ENCODE data around the gene RALGPS1.

The RALGPS1 gene, protein sequence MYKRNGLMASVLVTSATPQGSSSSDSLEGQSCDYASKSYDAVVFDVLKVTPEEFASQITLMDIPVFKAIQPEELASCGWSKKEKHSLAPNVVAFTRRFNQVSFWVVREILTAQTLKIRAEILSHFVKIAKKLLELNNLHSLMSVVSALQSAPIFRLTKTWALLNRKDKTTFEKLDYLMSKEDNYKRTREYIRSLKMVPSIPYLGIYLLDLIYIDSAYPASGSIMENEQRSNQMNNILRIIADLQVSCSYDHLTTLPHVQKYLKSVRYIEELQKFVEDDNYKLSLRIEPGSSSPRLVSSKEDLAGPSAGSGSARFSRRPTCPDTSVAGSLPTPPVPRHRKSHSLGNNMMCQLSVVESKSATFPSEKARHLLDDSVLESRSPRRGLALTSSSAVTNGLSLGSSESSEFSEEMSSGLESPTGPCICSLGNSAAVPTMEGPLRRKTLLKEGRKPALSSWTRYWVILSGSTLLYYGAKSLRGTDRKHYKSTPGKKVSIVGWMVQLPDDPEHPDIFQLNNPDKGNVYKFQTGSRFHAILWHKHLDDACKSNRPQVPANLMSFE

DNA sequence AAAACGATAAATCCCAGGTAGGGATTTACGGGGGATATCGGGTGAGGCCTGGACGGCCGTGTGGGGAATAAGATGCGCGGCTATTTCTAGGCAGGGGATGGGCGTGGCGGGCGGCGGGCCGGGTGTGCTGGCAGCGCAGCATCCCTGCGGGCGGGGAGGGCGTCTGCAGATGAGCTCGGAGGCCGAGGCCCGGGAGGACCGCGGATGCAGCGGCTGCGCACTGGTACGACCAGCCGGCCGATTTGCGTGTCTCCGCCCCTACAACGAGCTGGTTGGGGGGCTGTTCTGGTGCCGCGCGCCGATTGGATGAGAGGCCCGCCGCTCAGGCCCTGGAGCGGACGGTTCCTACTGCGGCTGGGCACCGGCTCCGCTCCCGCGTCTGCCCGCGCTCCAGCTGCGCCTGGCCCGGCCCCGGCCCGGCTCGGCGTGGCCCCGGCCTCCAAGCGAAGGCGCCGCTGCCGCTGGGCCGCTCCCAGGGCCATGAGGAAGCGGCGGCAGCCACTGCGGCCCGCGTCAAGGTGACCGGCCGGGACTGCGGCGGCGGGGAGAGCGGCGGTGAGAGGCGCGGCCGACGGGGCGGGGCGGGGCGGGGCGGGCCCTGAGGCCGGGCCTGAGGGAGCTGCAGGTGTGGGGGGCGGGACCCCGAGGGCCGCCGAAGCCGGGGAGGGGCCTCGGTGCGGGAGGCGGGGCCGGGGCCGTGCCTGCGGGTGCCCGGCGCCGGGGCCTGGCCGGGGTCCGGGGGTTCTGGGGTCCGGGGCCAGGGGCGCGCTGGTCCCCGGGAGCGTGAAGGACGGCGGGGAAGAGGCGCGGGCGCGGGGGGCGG lies at the start of gene RALGPS1:
TSS of gene RALGPS1 (plus strand) at position 325 of the 823 bp plus-strand sequence. CDS start 47,508 bp downstream, outside the sequence.
- peaks cover 2% of the 10 kb centered on the region for H3K4me1 ChIP-seq (ENCODE audit: control insufficient read depth, insufficient read depth, low read length)
- no peak within 1 kb of the TSS for H3K9ac ChIP-seq (ENCODE audit: low read length)
- H3K27ac ChIP-seq (ENCODE audit: low read depth, low read length): peak within 1 kb of the TSS; percentile 70
- H3K36me3 ChIP-seq (ENCODE audit: control insufficient read depth, insufficient read depth, low read length): no peaks in the 10 kb centered on the region
- H3K27me3 ChIP-seq (ENCODE audit: control insufficient read depth, insufficient read depth, low read length): no peaks in the 10 kb centered on the region
- H3K4me3 ChIP-seq (ENCODE audit: low read length): peak within 1 kb of the TSS; percentile 66

DNA sequence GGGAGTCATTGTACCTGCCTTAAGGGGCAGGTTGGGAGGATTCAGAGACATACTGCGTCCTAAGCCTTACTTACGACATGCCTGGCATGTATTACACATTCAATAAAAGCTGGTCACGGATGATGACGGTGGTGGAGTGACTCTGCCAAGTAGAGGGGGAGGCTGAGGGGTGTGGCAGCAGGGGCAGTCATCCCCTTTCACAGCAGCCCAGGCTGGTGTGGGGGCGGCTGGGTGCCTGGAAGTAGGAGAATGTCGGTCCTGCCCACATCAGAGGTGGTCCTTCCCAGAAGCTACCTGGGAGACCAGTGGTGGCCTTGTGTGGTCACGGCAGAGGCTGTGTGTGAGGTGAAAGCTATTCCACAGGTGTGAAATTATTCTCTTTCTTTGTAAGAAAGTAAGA lies 45.2 kb upstream of the RALGPS1 start:
- Histone ChIP-seq H3K36me3 (ENCODE audit: control insufficient read depth, insufficient read depth, low read length) (peaks cover 3% of the 10 kb centered on the region), H3K27ac (ENCODE audit: low read depth, low read length) (no peak overlapping the region), H3K4me3 (ENCODE audit: low read length) (no peak overlapping the region), H3K4me1 (ENCODE audit: control insufficient read depth, insufficient read depth, low read length) (no peaks in the 10 kb centered on the region), H3K27me3 (ENCODE audit: control insufficient read depth, insufficient read depth, low read length) (no peaks in the 10 kb centered on the region), H3K9ac (ENCODE audit: low read length) (no peak overlapping the region)

DNA sequence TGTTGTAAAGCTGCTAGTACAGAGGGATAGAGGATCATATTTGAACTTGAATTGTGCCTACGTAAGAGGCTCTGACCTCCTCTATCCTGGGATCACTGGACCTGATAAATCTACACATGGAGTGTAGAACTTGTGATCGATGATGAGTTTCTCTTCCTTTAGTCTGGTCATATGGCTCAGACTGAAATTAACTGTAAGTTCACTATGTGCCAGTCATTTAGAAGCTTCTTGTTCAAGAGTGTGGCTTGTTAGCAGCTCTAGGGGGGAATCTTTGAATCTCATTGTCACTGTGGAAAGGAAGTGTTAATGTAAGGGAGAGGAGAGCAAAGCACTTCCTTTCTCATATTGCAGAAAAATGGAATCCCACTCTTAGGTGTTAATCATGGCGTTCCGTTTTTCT lies 42.1 kb upstream of the RALGPS1 start:
- H3K36me3 ChIP-seq (ENCODE audit: control insufficient read depth, insufficient read depth, low read length): peaks cover 3% of the 10 kb centered on the region
- H3K27me3 ChIP-seq (ENCODE audit: control insufficient read depth, insufficient read depth, low read length): no peaks in the 10 kb centered on the region
- no peak overlapping the region for H3K4me3 ChIP-seq (ENCODE audit: low read length)
- no peaks in the 10 kb centered on the region for H3K4me1 ChIP-seq (ENCODE audit: control insufficient read depth, insufficient read depth, low read length)
- H3K9ac ChIP-seq (ENCODE audit: low read length): no peak overlapping the region
- H3K27ac ChIP-seq (ENCODE audit: low read depth, low read length): no peak overlapping the region

DNA sequence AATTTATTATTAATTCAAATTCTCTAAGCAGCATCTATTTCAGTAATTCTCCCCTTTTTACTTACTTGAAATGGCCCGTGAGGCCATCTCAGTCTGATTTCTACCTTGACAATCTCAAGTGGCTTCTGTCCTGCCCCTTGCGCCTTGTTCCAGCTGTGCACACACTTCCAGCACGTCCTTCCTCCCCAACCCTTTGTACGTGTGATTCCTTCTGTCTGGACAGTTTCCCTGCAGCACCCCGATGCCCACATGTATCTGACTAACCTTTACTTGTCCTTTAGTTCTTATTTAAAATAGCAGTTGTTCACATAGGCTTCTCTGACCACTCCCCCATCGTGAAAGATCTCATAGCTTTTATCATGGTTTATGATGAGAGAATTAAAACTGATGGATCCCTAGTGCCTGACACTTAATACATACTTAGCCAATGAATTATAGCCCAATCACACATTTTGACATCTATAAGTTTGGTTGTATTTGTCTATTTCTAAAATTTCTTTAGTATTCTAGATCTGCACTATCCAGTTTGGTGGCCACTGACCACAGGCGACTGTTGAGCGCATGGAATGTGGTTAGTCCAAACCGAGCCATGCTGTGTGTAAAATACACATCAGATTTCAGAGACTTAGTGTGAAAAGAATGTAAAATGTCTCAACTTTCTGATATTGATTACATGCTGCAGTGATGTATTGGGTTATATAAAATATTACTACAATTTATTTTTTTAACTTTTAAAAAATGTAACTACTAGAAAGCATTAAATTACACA lies 39.9 kb upstream of the RALGPS1 start:
- no peaks in the 10 kb centered on the region for H3K4me1 ChIP-seq (ENCODE audit: control insufficient read depth, insufficient read depth, low read length)
- no peak overlapping the region for H3K4me3 ChIP-seq (ENCODE audit: low read length)
- no peak overlapping the region for H3K27ac ChIP-seq (ENCODE audit: low read depth, low read length)
- no peak overlapping the region for H3K9ac ChIP-seq (ENCODE audit: low read length)
- no peaks in the 10 kb centered on the region for H3K27me3 ChIP-seq (ENCODE audit: control insufficient read depth, insufficient read depth, low read length)
- H3K36me3 ChIP-seq (ENCODE audit: control insufficient read depth, insufficient read depth, low read length): no peaks in the 10 kb centered on the region

DNA sequence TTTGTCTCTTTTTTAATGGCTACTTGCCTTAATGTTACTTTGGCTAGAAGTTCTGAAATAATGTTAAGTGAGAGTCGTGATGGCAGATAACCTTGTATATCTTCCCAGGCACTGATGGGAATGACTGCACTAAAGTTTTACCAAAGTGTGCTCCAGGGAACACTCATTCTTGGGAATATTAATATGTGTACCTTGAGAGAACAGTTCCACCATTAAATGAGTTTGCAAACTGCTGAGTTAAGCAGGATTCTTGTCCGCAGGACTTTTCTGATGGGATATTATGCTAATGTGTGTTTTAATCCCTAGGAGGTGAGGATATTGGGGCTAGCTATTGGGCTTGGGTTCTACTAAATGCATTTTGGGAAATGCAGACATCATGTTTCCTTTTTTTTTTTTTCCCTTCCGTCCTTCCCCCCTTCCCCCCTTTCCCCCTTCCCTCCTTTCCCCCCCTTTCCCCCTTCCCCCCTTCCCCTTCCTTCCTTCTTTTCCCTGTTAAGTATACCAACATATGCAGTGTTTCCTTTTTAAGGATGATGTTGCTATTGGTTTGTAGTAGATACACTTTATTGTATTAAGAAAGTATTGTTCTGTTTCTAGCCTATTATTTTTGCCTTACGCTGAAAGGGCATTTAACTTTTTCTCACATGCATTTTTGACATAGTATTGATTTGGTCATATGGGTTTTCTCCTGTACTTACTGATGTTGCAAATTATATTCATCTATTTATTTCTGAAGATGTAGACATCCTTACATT lies 38.6 kb upstream of the RALGPS1 start:
- Histone ChIP-seq H3K36me3 (ENCODE audit: control insufficient read depth, insufficient read depth, low read length) (peaks cover 10% of the 10 kb centered on the region), H3K27me3 (ENCODE audit: control insufficient read depth, insufficient read depth, low read length) (no peaks in the 10 kb centered on the region), H3K27ac (ENCODE audit: low read depth, low read length) (no peak overlapping the region), H3K4me1 (ENCODE audit: control insufficient read depth, insufficient read depth, low read length) (no peaks in the 10 kb centered on the region), H3K9ac (ENCODE audit: low read length) (no peak overlapping the region), H3K4me3 (ENCODE audit: low read length) (no peak overlapping the region)

DNA sequence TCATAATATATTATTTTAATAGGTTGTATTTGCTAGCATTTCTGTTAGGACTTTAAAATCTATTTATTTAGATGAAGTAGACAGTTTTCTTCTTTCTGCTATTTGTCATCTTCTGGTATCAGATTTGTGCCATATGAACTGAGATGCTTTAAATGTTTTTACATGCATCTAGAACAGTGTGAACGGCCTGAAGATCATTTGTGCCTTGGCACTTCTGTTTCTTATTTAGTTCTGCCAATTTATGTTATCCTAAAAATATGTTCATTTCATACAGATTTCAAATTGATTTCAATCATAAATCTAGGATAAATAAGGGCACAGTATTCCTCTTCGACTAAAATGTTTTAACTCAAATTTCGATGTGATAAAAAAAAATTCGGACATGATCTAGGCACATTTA lies 38.1 kb upstream of the RALGPS1 start:
- Histone ChIP-seq H3K9ac (ENCODE audit: low read length) (no peak overlapping the region), H3K4me1 (ENCODE audit: control insufficient read depth, insufficient read depth, low read length) (no peaks in the 10 kb centered on the region), H3K27me3 (ENCODE audit: control insufficient read depth, insufficient read depth, low read length) (no peaks in the 10 kb centered on the region), H3K27ac (ENCODE audit: low read depth, low read length) (no peak overlapping the region), H3K4me3 (ENCODE audit: low read length) (no peak overlapping the region), H3K36me3 (ENCODE audit: control insufficient read depth, insufficient read depth, low read length) (peaks cover 12% of the 10 kb centered on the region)

DNA sequence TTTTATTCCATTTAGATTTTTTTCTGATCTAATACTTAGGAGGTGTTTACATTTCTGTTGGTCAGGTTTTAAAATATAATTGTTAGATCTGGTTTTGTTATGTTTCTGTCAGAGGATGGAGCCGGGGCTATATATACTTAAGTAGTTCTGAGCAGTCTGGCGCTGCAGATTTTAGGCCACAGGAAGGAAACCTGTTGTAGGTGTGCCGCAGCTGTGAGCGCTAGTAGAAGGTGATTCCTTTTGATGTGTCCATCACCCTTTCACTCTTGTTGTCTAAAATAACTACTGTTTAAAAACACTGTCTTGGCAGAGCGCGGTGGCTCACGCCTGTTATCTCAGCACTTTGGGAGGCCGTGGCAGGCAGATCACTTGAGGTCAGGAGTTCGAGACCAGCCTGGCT lies 37.2 kb upstream of the RALGPS1 start:
- no peak overlapping the region for H3K9ac ChIP-seq (ENCODE audit: low read length)
- no peak overlapping the region for H3K4me3 ChIP-seq (ENCODE audit: low read length)
- no peaks in the 10 kb centered on the region for H3K27me3 ChIP-seq (ENCODE audit: control insufficient read depth, insufficient read depth, low read length)
- no peak overlapping the region for H3K27ac ChIP-seq (ENCODE audit: low read depth, low read length)
- no peaks in the 10 kb centered on the region for H3K4me1 ChIP-seq (ENCODE audit: control insufficient read depth, insufficient read depth, low read length)
- peaks cover 12% of the 10 kb centered on the region for H3K36me3 ChIP-seq (ENCODE audit: control insufficient read depth, insufficient read depth, low read length)

DNA sequence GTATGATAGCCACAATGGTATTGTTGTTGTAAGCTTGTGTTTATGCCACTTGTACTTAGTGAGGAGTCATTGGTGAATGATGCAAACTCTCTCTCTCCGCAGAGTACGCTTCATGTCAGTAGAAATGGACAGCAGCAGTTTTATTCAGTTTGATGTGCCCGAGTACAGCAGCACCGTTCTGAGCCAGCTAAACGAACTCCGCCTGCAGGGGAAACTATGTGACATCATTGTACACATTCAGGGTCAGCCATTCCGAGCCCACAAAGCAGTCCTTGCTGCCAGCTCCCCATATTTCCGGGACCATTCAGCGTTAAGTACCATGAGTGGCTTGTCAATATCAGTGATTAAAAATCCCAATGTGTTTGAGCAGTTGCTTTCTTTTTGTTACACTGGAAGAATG lies 35.3 kb upstream of the RALGPS1 start:
- no peaks in the 10 kb centered on the region for H3K4me1 ChIP-seq (ENCODE audit: control insufficient read depth, insufficient read depth, low read length)
- H3K9ac ChIP-seq (ENCODE audit: low read length): no peak overlapping the region
- no peaks in the 10 kb centered on the region for H3K27me3 ChIP-seq (ENCODE audit: control insufficient read depth, insufficient read depth, low read length)
- H3K4me3 ChIP-seq (ENCODE audit: low read length): no peak overlapping the region
- peaks cover 16% of the 10 kb centered on the region for H3K36me3 ChIP-seq (ENCODE audit: control insufficient read depth, insufficient read depth, low read length)
- H3K27ac ChIP-seq (ENCODE audit: low read depth, low read length): no peak overlapping the region

DNA sequence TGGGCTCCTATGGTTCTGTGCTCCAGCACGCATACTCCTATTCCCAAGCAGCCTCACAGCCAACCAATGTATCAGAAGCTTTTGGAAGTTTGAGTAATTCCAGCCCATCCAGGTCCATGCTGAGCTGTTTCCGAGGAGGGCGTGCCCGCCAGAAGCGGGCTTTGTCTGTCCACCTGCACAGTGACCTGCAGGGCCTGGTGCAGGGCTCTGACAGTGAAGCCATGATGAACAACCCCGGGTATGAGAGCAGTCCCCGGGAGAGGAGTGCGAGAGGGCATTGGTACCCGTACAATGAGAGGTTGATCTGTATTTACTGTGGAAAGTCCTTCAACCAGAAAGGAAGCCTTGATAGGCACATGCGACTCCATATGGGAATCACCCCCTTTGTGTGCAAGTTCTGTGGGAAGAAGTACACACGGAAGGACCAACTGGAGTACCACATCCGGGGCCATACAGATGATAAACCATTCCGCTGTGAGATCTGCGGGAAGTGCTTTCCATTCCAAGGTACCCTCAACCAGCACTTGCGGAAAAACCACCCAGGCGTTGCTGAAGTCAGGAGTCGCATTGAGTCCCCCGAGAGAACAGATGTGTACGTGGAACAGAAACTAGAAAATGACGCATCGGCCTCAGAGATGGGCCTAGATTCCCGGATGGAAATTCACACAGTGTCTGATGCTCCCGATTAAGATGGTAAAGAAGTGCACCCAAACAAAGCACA lies 34.2 kb upstream of the RALGPS1 start:
- H3K27ac ChIP-seq (ENCODE audit: low read depth, low read length): no peak overlapping the region
- H3K4me1 ChIP-seq (ENCODE audit: control insufficient read depth, insufficient read depth, low read length): no peaks in the 10 kb centered on the region
- no peak overlapping the region for H3K9ac ChIP-seq (ENCODE audit: low read length)
- H3K4me3 ChIP-seq (ENCODE audit: low read length): no peak overlapping the region
- peaks cover 16% of the 10 kb centered on the region for H3K36me3 ChIP-seq (ENCODE audit: control insufficient read depth, insufficient read depth, low read length)
- no peaks in the 10 kb centered on the region for H3K27me3 ChIP-seq (ENCODE audit: control insufficient read depth, insufficient read depth, low read length)

DNA sequence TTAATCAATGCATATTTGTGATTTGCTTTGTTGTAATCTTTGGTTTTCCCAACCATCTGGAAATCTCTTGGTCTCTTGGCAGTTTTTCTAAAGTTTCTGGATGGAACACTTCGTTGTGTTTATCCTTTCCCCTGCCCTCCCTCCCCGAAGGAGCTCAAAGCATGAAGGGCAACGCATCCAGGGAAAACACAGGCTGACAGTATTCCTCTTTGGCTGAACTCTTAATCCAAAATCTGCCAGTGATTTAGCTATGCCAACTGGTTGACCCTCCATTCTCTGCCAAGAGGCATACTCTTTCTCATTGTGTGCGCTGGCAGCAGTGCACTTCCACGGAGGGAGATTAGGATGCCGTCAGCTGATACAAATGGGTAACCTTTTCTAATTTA lies 33.6 kb upstream of the RALGPS1 start:
- Histone ChIP-seq H3K36me3 (ENCODE audit: control insufficient read depth, insufficient read depth, low read length) (peaks cover 16% of the 10 kb centered on the region), H3K9ac (ENCODE audit: low read length) (no peak overlapping the region), H3K27ac (ENCODE audit: low read depth, low read length) (no peak overlapping the region), H3K4me3 (ENCODE audit: low read length) (no peak overlapping the region), H3K27me3 (ENCODE audit: control insufficient read depth, insufficient read depth, low read length) (no peaks in the 10 kb centered on the region), H3K4me1 (ENCODE audit: control insufficient read depth, insufficient read depth, low read length) (no peaks in the 10 kb centered on the region)

DNA sequence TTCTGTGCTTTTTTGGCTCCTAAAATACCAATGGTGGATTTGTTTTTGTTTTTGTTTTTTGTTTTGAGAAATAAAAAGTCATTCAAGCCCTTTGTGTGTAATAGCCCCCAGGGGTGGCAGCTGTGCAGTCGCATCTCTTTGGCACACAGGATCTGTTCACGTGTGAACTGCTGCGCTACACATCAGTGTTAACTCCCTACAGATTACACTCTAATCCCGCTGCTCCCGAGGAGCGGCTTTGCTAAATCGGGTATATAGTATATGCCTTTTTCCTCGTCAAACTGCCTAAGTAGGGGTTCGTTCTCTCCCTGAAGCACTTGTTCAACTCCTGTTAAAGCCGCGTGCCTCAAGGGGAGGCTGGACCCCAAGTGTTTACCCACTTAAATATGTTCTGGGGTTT lies 31.8 kb upstream of the RALGPS1 start:
- no peak overlapping the region for H3K9ac ChIP-seq (ENCODE audit: low read length)

More for the DNA sequence above, 31.8 kb upstream of the RALGPS1 start:
- H3K4me3 ChIP-seq (ENCODE audit: low read length): no peak overlapping the region
- H3K27ac ChIP-seq (ENCODE audit: low read depth, low read length): no peak overlapping the region
- peaks cover 16% of the 10 kb centered on the region for H3K36me3 ChIP-seq (ENCODE audit: control insufficient read depth, insufficient read depth, low read length)
- no peaks in the 10 kb centered on the region for H3K4me1 ChIP-seq (ENCODE audit: control insufficient read depth, insufficient read depth, low read length)
- H3K27me3 ChIP-seq (ENCODE audit: control insufficient read depth, insufficient read depth, low read length): no peaks in the 10 kb centered on the region
